Umbilical cord (tissue), 2 donors: Measurements from ENCODE around the gene HARBI1. TPM values are rescaled to one million over a fixed set of nuclear protein-coding genes. Genes with fewer than 3 reads are reported as not detected.

Experiments
- DNase-seq: peaks from one replicate; pipeline ENCODE4 v3.0.0-alpha.2; 2015; ENCODE audit warnings: low spot score
- total RNA-seq: library from RNA; depleted of rRNA; stranded (reverse); fragments of >200 nt; gene quantifications from one replicate; pipeline ENCODE4 v1.2.3, GENCODE V29; 2014; ENCODE audit warnings: low replicate concordance; ENCODE audit not compliant: insufficient read depth

Gene HARBI1
- total RNA-seq, 1 donor from 2014 or later, result 0.24 TPM

DNA sequence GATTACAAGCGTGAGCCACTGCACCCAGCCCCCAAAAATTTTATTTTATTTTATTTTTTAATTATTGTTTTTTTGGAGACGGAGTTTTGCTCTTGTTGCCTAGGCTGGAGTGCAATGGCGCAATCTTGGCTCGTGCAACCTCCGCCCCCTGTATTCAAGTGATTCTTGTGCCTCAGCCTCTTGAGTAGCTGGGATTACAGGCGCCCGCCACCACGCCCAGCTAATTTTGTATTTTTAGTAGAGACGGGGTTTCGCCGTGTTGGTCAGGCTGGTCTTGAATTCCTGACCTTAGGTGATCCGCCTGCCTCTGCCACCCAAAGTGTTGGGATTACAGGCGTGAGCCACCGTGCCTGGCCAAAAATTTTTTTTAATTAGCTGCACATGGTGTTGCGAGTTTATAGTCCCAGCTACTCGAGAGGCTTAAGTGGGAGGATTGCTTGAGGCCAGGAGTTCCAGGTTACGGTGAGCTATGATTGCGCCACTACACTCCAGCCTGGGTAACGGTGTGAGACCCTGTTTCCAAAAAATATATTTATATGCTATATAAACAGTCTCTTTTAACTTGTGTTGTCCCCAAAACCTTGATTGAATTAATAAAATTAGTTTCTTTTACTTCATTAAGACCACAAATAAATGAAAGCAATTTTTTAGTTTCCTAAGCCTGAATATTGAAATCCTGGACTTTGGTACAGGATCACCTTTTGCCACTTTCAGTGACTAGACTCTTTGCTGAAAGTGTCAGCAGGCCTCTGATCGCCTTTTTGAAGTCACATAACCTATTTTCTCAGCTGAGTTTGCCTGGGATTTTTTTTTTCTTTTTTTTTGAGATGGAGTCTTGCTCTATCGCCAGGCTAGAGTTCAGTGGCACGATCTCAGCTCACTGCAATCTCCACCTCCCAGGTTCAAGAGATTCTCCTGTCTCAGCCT lies 16.5 kb upstream of the HARBI1 start:
- DNase-seq, result no peak

DNA sequence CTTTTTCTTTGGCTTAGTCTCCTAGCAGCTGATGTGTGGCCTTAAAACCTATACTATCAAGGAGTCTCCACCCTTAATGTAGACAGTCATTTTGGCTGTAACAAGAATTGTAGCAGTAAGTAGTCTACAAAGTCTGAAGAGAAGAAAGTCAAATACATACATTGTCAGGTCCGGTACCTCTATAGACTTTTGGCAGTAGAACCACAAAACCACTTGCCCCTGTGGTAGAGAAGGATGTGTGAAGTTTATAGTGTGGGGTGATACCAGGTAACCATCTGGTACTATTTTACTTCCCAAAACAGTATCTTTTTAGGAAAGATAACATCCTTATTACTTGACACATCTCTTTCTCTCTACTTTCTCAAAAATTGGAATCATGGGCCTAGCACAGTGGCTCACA lies 15.5 kb upstream of the HARBI1 start:
- no peak for DNase-seq

DNA sequence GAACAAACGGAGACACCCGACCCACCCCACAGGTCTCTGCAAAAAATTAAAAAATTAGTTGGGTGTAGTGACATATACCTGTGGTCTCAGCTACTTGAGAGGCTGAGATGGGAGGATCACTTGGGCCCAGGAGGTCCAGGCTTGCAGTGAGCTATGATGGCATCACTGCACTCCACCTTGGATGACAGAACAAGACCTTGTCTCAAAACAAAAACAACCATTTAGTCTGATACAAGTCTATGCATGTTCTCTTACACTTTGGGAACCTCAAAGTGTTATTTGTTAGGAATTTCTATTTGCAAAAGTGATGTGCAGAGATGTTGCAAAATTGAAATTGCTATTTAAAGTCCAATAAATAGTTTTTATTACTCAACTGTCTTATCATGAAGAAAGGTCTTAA lies 14.6 kb upstream of the HARBI1 start:
- DNase-seq, result no peak

DNA sequence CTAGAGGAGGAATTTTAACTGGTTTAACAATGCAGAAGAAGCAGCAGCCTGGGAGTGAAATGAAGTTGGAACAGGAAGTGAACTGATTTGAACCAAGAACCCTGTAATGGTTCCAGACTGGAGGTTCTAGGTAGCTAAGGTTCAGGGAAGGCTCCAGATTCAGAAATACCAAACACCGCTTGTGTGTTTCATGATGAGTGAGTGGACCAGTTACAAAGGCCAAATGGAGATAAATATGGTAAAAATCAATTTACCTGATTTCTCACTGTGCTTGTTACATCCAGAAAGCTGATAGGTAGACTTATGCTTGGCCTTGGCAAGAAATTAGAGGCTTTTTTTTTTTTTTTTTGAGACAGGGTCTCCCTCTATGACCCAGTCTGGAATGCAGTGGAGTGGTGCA lies 13.2 kb upstream of the HARBI1 start:
- DNase-seq, result no peak

DNA sequence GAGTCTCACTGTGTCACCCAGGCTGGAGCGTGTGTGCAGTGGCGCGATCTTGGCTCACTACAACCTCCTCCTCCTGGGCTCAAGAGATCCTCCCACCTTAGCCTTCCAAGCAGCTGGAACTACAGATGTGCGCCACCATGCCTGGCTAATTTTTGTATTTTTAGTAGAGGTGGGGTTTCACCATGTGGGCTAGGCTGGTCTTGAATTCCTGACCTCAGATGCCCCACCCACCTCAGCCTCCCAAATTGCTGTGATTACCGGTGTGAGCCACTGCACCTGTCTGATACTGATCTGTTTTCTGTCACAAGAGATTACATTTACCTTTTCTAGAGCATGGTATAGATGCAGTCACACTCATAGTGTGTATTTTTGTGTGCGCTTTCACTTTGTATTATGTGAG lies 11.9 kb upstream of the HARBI1 start:
- no peak for DNase-seq

DNA sequence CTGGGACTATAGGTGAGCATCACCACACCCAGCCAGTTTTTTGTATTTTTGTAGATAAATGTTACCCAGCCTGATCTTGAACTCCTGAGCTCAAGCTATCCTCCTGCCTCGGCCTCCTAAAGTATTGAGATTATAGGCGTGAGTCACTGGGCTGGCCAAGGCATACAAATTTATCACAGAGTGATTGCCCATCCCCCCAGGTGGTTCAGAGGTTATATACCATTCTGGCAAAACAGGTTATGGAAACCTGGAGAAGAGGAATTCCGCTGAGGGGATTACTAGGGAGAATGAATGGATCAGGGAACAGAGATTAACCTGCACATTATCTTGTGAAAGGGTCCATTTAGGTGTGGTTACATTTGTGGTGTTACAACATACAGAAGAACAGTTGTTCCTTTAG lies 8.4 kb upstream of the HARBI1 start:
- no peak for DNase-seq

DNA sequence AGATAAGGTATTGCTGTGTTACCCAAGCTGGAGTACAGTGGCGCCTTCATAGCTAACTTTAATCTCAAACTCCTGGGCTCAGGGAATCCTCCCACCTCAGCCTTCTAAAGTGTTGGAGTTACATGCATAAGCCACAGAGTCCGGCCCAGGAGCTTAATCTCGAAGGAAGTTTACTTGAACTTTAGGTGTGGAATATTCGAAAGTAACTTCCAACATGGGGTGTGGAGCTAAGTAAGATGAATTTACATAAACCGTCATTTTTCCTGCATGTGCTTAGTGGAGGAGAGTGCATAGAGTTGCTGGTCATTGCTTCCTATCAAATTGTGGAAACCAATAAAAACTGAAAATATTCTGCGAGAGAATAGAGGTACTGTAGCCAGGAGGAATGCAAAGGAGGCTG lies 1.8 kb upstream of the HARBI1 start:
- DNase-seq, result no peak

DNA sequence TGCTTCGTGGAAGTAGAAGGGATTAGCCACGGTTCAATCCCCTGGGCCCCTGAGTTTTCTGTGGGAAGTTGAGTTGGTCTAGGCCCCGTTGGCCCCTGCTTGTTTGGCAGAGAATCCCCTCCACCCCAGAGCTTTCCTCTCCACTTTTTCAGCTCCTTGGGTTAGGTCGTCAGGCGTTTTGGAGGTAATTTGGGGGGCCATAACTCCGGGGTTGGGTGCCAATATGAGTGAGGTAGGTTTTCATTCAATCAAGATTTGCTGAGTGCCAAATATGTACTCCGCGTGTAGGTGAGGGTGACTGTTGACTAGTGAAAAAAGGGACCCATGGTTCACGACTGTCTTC lies 916 bp upstream of the HARBI1 start:
- DNase-seq, result no peak

DNA sequence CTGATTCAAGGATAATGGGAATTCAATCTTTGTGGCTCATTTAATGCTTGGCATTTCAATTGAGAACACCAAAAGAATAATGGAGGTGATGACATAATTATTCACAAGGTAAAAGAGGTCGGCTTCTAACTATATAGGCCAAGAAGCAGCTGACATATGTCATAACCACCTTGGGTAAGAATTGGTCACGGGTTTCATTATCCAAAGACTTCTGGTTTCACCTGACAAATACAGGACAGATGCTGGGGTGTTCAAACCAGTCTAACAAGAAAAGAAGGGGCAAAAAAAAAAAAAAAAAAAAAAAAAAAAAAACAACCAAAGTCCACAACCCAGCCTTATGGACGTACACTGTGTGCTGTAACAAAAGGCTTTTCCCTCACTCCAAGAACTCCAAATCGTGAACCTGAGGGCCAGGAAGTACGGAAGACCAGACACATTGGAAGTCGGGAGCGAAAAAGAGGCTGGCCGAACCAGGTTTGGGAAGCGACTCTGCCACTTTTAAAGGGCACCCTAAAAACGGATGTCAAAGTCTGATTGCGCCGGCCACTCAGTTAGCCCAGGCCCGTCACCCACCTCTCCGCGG lies 385 bp downstream of the HARBI1 start:
- no peak for DNase-seq

DNA sequence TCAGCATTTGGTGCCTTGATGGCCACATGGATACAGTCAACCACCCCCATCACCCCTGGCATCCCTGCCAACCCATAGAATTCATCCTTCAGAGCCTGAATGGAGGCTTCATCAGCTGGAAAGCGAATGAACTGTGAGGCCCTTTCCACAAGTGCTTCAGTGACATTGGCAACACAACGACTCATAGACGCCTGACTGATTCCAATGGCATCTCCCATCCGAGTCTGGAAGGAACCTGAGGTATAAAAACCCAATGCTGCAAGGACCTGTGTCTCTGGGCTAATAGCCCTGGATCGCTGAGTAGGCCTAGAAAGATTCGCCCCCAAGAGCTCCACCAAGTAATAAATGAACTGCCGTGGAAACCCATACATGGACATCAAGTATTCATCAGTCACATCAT lies 1.3 kb downstream of the HARBI1 start:
- no peak for DNase-seq

DNA sequence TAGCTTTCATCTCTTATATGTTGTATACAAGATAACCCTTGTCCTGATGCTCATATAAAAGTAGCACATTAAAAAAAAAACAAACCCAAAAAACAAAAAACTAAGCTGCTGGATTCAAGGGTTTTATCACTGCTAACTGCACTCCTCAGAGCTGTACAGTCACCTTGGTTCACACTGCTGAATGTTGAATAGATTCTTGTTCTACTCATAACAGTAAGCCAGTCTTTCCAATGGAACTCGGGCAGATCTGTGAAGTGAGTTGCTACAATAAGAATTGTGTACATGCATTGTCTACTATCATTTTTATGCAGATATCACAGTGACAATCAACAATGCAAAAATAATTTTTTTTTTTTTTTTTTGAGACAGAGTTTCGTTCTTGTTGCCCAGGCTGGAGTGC lies 4.7 kb downstream of the HARBI1 start:
- no peak for DNase-seq

DNA sequence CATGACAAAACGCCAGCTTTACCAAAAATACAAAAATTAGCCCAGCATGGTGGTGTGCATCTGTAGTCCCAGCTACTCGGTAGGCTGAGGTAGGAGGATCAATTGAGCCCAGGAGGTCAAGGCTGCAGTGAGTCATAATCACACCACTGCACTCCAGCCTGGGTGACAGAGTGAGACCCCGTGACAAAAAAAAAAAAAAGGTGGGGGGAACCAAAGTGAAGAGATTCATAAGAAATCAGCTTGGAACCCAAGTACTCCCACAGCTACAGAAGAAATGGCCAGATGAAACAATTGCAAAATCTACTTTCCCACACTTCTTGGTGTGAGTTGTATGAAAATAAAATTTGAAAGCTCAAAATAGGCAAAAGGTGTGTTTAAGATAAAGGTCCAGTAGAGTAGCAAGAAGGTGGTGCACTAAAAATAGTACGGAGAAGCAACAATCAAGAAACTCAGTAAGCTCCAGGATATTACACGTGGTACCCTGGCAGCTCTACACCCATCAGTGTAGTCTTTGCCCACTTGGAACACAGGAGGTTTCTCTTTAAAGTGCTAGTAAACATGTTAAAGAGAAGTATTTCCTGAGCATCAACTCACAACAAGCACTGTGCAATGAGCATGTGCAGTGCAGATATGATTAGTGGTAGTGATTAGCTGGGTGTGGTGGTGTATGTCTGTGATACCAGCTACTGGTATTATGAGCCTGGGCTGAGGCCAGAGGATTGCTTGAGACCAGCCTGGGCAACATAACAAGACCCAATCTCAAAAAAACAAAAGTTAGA lies 5.3 kb downstream of the HARBI1 start:
- DNase-seq, result peak; percentile 44

DNA sequence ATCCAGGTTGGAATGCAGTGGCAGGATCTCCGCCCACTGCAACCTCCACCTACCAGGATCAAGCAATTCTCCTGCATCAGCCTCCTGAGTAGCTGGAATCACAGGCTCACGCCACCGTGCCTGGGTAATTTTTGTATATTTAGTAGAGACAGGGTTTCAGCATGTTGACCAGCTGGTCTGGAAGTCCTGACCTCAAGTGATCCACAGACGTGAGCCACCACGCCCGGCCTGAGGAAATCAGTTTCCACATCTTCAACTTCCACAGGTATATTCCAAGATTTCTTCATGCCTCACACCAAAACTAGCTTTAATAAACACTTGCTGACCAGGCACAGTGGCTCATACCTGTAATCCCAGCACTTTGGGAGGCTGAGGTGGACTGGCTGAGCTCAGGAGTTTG lies 7.6 kb downstream of the HARBI1 start:
- DNase-seq, result no peak

DNA sequence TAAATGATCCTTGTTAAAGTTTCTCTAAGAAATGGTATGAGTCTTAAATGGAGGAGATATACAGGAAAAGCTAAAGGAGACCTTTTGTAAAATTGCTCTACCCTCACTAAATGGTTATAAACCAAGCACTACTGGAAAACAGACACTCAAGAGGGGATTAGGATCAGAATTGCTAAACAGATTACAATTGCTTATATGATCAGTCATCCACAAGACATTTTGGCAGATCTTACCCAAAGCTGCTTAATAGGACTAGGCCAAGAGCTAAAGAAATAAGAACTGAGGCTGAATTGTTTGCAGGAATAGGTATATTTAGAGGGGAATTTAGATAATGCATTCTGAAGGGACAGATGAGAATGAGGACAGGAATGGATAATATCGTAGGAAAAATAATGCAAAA lies 9.5 kb downstream of the HARBI1 start:
- no peak for DNase-seq

DNA sequence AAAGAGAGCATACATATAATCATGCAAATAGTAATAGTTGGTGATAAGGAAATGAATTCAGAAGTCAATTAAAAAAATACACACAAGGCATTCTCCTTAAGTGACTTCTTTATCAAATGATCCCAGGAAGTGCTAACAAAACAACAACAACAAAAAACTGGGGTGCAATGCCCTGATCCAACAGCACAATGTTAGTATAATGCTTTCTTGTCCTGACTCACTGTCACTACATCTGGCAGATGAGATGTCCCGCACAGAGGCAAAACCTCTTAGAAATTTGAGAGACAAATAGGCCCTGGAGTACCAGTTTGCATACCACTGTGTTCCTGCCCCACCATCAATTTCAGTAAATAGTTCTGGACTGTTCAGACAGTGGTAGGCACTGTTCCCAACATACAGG lies 12.2 kb downstream of the HARBI1 start:
- DNase-seq, result no peak

DNA sequence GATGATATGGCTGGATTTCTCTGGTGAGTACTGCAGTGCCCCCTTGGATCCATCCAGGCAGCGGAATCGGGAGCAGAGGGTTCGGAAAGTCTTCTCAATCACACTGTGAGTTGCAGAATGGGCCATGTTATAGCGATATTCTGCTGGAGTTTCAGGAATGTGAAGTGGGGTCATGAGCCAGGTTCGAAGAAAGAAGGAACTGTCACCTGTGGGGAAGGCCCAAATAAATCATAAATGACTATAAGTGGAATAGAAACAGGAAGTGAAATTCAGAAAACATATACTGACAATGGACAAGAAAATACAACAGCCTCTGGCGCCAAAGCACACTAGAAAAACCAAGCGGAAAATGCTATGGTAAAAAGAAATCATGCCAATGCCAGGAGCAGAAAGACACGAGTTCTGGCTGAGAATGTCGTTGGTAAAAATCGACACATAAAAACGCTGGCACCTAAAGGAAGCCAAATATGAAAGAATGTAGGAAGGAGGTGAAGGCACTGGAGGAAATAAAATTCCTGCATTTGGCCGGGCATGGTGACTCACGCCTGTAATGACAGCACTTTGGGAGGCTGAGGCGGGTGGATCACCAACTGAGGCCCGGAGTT lies 13.2 kb downstream of the HARBI1 start:
- no peak for DNase-seq

DNA sequence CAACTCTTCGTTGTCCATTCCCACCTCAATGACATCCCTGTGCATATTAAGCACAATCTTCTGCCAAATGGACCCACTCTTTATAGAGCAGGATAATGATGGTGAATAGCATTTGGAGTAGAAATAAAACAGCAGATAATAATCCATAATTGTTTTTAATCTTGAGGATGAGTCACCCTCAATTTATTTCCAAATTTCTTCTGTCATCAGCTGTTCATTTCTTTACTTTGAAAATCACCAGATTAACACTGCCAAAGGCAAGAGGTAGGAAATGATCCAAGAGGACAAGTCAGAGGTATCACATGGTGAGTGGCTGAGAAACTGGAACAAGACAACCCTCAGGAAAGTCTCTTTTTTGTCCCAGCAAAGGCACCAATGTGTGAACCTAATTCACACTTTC lies 15.9 kb downstream of the HARBI1 start:
- no peak for DNase-seq

DNA sequence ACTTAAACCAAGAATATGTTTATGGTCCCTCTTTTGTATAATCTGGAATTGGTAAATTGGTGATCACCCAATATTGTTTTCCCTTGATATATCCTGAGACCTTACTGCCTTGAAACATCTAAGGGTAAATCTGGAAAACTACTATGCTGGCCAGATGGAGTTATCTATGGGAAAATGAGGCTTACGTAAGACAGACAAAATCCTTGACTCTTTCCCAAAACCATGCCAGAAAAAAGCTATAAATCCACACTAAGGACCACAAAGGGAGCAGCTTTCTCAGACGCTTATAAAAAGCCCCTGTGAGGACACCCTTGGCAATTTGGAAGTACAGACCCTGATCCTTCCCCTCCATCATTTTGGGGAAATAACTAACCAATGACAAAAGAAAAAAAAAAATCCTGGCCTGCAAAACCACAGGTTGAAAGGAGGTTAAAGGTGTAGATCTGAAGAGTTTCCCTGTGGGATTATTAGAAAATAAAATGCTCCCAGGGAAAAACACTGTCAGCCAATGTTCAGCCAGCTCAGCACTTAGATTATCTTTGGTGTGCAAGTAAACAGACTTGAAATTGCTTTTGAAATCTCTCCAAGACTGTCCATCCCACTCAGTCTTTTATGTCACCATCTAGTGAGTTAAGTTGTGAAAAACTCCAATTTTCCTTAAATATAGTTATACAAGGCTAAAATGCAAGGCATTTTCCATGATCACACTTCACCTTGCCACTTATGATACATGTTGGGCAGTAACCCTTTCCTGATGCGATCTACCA lies 16.6 kb downstream of the HARBI1 start:
- no peak for DNase-seq

DNA sequence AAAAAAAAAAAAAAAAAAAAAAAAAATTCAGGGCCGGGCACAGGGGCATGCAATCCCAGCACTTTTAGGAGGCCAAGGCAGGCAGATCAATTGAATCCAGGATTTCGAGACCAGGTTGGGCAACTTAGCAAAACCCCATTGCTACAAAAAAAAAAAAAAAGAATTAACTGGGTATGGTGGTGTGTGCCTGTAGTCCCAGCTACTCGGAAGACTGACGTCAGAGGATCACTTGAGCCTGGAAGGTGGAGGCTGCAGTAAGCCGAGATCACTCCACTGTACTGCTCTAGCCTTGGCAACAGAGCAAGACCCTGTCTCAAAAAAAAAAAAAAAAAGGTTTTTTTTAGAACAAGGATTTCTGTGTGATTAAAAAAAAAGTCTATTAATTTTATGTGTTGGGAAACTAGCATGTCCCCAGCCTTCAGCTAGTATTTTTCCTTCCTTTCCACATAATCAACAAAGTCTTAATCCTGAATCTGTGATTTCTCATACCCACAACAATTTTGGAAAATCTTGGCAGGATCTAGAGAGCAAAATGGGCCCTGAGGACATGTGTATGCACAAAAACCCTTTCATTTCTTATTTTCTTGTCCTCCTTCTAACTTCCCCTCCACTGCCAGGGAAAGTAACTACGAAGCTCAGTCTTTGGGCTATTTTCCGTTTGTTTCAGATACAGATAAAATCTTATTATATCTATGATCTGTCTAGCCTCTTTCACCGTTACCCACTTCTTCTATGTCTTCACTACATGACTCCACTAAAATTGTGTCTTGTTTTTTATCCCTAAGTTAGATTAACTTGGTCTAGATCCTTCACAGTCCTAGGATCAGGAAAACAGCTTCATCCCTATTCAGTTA lies 17.5 kb downstream of the HARBI1 start:
- no peak for DNase-seq

DNA sequence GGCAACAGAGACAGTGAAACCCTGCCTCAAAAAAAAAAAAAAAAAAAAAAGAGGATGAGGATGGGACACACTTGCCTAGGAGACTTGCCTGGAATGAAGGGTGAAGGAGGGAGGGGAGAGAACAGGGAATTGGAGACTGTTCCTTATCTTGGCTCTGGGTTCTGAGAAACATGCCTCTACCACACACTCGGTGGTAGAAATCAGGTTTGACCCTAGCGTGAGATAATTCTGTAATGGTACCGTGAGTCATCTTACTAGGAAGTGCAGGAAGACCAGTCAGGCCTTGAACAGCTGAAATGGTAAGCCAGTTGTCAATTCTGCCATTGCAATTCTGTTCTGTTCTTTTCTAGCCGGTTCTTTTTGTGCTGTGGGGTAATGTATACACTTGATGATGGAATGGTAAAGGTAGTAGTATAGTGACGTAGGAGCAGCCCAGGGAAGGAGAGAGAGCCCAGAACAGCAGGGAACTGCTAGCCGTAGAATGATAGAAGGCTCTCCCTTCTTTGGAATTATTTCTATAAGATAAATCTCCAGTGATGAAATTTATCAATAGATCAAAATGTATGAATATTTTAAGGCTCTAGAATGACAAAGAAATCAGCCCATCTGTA lies 19.3 kb downstream of the HARBI1 start:
- no peak for DNase-seq
